Sigmoid colon (tissue), 4 donors: ENCODE measurements around the gene ATG12.

Experiments
- EP300 ChIP-seq, 4 donors: sonication (generic); formaldehyde crosslinking; IDR thresholded peaks; one replicate each; pipeline ENCODE4 v1.6.1; 2017; ENCODE audit warnings: antibody characterized with exemption in 4 of 4
- POLR2A ChIP-seq, 2 donors: fragments of 450-650 bp; IDR thresholded peaks; one replicate each; pipeline ENCODE4 v1.6.1; 2016; ENCODE audit warnings: antibody characterized with exemption in 2 of 2, mild to moderate bottlenecking in 2 of 2, moderate library complexity in 2 of 2
- POLR2AphosphoS5 ChIP-seq, 4 donors: sonication (generic); formaldehyde crosslinking; IDR thresholded peaks; one replicate each; pipeline ENCODE4 v1.6.1; 2017; ENCODE audit warnings: antibody characterized with exemption in 4 of 4
- TF ChIP-seq, protein P1 (sequence below), 4 experiments: fragments of 450-650 bp in 3 of 4; fragments of 200-600 bp in 1 of 4; IDR thresholded peaks; one replicate each; pipeline ENCODE4 v1.5.1; 2016 to 2019; ENCODE audit warnings: antibody characterized with exemption in 4 of 4, mild to moderate bottlenecking in 3 of 4, moderate library complexity in 2 of 4

- TF ChIP-seq, protein P1, sequence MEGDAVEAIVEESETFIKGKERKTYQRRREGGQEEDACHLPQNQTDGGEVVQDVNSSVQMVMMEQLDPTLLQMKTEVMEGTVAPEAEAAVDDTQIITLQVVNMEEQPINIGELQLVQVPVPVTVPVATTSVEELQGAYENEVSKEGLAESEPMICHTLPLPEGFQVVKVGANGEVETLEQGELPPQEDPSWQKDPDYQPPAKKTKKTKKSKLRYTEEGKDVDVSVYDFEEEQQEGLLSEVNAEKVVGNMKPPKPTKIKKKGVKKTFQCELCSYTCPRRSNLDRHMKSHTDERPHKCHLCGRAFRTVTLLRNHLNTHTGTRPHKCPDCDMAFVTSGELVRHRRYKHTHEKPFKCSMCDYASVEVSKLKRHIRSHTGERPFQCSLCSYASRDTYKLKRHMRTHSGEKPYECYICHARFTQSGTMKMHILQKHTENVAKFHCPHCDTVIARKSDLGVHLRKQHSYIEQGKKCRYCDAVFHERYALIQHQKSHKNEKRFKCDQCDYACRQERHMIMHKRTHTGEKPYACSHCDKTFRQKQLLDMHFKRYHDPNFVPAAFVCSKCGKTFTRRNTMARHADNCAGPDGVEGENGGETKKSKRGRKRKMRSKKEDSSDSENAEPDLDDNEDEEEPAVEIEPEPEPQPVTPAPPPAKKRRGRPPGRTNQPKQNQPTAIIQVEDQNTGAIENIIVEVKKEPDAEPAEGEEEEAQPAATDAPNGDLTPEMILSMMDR (IDR thresholded peaks at IDR 0.05) = peak in 3 of 4 experiments; percentile 33 to 68 (median 47)
- no peak for TF ChIP-seq POLR2AphosphoS5 (IDR thresholded peaks at IDR 0.05)
- no peak for TF ChIP-seq POLR2A (IDR thresholded peaks at IDR 0.05)
- no peak for TF ChIP-seq EP300 (IDR thresholded peaks at IDR 0.05)
Observed at GRCh38 chr5:115831163-115831768, 10.1 kb downstream of the ATG12 start.
